DMS79 treated with DMSO at 0.1 percent for 48 hours (cell line): ENCODE data around the gene FOXJ3.
A peak's percentile ranks its signal among the peaks of the same experiment; 100 is the strongest.

Experiments used
- DNase-seq: peaks from one replicate; lab custom pipeline; 2025; lab: John Stamatoyannopoulos, UW

Gene FOXJ3

DNA sequence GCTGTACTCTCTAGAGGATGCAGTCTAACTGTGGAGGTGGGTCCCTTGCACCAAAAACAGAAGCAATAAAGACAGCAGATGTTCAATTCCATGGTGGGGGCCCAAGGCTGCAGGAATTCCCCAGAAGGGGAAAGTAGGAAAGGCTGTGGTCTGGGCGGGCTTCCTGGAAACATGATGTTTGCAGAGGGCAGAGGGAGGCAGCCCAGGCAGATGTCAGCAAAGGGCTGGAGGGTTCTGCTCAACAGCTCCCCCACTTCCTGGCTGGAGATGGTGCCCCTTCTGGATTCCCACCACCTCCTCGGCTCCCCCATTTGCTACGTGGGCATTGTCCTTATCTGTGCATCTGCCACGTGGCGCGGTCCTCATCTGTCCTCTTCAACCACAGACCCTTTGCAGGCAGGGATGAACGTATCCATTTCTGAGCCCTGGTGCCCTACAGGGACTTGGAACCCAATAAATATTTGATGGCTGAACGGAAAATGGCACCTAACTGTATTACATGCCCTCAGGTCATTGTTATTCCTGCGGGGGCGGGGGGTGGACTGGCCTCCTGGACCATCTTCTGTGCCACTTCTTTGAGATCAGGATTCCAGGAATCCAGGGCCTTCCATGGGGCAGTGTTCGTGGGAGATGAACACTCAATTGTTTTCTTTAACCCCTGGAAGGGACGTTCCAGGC is 190.2 kb downstream of the FOXJ3 start:
- no peak for DNase-seq

DNA sequence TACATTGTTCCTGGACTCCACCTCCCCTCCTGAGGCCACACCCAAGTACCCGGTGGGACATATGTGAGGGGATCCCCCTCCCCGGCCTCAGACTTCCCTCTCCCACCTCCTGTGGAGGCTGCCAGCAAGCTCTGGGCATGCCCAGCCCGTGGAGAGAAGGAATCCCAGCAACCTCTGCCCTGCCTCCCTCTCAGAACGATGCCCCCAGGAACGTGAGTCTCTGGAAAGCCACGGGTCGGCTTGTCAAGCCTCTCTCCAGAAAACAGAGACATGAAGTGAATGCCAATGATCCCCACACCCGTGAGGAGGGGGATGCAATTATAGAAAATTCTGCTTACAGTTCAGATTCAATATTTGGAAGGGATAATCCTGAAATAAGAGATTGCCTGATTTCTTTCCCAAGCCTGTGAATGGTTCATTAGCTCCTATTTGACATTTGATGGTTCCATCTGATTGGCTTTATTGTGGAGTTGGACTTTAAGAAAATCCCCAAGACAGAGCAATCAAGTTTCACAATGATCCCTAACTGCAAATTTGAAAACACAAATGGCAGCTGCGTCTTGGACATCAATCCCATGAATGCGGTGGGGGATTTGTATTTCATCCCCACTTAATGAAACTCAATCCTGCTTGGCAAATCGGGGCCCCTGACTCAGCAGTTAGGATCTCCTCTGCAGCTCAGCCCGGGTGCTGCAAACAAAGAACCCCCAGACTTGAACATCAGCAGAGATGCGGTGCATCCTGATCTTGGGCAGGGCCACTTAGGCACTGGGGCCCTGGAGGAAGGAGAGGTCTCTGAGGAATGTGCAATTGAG is 190.9 kb downstream of the FOXJ3 start:
- DNase-seq, result no peak

DNA sequence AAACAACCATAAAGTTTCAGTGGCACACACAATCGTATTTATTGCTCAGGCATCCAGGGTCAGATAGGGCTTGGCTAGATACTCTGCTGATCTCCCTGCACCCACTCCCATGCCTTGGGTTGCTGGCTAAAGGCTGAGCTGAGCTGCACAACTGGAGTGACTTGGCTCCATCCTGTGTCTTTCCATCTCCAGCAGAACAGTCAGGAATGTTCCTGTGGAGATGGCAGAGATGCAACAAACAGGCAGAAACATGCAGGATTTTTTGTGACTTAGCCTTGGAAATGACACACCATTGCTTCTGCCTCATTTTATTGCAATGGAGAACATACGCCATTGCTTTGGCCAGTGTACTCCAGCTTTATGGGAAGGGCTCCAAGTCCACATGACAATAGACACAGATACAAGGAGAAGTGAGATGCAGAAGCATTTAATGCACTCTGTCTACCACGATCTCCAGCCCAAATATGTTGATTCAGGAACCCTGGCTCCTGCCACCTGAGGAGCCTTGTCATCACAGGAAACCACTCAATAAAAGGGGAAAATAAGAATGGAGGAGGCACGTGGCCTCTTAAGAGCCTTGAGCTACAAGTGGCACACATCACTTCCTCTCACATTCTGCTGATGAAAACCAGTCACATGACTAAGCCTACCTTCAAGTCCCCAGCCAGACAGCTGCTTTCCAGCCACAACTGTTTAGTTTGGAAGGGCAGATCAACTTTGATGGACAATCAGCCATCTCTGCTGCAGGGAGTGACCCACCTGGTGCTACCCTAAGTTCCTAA is 191.9 kb downstream of the FOXJ3 start:
- DNase-seq, result peak; percentile 94

DNA sequence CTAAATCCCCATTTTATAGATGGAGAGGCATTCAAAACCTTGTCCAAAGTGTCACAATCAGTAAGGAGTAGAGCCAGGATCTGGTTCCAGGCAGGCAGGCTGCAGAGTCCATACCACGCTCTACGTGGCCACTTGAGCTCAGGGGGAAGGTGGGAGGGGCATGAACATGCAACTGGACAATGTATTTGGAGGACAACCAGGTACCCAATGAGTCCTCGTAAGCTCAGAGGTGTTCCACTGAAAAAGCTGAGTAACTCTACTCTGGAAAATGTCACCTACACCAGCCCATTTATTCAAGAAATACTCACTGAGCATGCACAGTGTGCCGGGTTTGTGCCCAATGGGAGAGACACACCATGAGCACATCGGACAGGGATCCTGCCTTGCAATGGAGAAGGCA is 193.1 kb downstream of the FOXJ3 start:
- no peak for DNase-seq

DNA sequence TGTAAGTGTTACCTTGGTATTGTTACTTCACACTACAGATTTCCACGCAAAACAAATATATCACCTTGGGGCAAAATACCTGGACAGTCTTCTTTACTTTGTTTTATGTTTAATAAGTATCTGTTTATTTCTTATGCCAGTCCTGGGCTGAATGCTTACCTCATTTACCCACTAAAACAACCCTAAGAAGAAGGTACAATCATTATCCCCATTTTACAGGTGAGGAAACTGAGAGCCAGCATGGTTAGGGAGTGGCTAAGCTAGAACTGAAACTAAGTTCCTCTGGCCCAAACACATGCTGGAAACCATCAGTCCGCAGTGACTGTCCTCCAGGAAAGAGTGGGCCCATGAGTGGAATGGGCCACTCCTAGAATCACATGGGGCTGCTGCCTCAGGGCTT is 194.8 kb downstream of the FOXJ3 start:
- no peak for DNase-seq

DNA sequence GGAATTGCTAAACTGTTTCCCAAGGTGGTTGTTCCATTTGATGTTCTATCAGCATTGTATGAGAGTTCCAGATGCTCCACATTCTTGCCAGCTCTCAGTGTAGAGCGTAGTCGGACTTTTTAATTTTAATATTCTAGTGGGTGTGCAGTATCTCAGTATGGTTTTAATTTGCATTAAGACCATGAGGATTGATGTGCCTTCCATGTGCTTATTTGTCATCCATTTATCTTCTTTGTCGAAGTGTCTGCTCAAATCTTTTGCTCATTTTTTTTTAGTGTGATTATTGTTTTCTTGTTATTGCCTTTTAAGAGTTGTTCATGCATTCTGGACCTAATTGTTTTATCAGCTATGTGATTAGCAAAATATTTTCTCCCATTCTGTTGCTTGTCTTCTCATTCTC is 195.6 kb downstream of the FOXJ3 start:
- DNase-seq, result no peak

DNA sequence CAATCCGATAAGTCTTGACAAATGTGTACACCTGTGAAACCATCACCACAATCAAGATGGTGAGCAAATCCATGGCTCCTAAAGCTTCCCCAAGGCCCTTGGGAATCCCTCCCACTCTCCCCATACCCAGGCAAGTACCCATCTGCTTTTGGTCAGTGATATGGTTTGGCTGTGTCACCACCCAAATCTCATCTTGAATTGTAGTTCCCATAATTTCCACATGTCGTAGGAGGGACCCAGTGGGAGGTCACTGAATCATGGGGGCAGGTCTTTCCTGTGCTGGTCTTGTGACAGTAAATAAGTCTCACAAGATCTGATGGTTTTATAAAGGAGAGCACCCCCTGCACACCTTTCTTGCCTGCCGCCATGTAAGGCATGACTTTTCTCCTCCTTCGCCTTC is 196.4 kb downstream of the FOXJ3 start:
- no peak for DNase-seq

DNA sequence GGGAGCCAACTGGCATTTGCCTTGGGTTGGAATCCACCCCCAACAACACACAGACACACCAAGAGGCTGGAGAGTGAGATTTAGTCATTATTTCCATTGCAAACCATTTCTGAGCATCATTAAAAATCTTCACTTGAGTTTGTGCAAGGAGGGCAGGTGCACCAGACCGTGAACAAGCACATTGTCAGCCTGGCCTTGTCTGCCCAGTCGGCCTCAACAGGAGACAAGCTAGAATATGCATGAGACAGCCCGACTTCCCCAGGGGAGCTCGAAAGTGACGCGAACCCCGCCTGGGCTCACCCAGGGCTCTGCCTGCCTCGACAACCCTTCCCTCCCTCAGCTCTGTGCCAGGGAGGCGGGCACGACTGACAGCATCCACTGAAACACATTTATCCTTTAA is 197.3 kb downstream of the FOXJ3 start:
- DNase-seq, result peak; percentile 73

DNA sequence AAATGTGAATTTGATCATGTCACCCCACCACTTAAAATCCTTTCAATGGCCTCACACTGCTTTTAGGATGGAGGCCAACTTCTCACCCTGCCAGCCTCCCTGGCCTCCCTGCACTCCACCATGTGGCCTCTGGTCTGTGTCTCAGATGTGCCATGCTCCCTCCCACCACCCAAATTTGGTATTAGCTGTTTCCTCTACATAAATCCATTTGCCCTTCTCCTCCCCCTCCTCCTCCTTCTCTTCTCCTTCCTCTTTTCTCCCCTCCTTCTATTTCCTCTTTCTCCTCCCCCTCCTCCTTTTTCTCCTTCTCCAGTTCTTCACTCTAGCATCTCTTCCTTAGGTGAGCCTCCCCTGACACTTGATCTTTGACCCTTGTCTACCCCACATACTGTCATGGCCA is 198.6 kb downstream of the FOXJ3 start:
- DNase-seq, result no peak

DNA sequence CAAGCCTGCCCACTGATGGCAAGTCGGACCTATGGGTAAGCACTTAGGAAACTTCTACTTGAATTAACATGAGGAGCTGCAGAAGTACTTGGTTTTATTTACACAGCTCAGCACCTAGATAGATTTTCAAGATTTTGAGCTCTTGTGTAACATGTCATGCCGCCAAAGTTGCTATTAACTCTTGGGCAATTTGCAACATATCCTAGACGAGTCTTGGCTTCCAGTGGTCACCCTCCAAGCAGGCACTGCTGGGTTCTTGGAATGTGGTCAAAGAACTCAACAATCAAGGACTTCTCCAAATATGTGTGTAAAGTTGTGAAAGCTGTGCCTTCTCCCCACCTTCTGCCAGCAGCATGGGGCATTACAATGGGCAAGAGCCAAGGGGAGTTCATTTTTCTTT is 199.6 kb downstream of the FOXJ3 start:
- DNase-seq, result peak; percentile 86

DNA sequence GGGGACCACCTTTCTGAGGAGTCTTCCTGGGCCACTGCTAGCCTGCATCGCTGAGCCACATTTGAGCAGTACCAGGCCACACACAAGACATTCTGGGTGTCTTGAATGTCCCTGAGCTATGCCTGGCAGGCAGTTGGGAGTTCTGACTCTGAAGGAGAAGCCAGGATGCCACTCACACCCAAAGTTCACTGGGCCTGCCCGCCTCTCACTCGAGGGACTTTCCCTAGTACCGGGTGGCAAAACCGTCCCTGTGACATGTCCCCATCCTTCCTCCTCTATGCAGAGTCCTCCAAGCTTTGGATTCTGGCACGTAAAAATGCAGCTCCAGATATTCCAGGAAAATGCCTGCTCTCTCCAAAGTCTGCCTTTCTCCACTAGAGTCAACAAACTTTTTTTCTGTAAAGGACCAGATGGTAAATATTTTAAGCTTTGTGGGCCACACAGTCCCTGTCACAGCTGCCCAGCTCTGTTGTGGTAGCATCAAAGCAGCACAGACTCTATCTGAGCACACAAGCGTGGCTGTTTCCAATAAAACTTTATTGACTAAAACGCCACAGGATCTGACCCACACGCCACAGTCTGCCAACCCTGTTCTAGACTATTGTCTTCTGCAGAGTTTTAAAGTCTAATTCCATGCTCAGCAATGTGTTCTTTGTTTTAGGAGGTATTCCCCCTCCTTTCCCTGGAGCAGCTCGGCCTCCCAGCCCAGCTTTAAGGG is 201.1 kb downstream of the FOXJ3 start:
- DNase-seq, result no peak

DNA sequence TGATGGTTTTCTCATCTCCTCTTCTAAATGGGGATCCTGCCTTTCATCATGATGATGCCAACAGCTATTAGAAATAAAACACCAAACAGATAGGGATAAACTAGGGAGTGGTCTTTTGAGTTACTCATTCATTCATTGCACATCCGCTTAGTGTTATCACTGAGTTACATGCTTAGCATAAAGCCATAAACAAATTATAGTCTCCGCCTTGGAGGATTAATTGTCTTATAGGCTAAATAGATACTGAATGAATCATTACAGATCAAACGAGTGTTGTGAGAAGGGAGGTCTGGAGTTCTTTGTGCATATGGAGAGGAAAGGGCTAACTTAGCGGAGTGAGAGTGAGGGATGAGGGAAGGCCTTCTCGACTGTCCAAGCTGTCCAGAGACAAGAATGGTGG is 201.6 kb downstream of the FOXJ3 start:
- no peak for DNase-seq

DNA sequence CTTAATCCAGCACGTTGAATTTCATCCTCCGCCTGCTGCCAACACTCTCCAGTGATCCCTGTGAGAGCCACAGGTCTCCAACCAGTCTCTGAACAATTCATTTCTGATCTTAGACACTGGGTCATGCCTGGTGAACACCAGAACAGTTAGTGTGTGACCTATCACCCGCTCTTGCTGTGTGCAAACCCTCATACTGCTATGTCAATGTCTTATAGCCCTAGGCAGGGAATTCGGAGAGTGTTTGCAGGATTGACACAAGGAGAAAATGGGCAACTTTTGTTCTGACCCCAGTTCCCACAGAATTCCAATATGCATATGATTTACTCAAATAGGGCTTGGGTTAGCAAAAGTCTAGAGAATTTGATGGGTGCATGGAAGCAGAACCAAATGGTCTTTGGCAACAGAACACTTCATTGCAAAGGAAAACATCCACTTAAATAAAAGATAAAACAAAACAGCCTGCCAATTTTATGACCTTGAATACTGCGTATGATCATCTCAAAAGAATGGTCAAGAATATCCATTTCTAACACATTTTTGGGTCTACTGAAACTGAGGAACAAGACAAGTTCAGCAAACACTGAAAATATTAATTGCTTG is 204.9 kb downstream of the FOXJ3 start:
- DNase-seq, result no peak

DNA sequence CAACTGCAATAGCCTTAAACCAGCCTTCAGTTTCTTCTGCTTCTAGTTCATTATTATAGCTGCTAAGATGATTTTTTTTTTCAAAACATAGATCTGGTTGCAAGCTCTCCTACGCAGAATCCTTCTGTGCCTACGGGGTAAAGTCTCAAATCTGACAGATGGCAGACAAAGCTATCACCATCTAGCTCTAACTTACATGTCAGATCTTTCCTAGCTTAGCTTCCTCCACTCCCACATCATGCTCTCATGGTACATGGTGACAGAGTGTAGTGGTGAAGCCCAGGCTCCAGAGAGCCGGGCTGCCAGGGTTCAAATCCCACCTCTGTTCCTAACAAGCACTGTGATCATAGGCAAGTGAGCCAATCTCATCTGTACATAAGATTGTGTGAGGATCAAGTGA is 206.1 kb downstream of the FOXJ3 start:
- no peak for DNase-seq

DNA sequence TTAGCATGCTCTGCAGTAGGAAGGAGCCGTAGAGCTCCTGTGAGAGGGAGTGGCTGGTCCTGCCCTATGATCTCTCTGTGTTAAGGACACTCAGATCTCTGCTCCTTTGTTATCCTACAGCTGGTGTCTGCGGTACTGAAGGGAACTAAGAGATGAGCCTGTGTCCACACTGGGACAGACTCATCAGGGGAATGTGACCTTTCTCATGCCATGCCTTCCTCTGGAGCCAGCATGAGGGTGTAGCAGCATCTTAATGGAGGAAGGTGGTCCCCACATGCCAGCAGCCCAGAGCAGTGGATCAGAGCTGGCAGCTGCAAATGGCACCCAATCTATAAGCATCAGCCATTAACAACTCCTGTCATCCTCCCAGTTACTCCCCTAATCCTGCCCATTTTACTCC is 206.5 kb downstream of the FOXJ3 start:
- no peak for DNase-seq

DNA sequence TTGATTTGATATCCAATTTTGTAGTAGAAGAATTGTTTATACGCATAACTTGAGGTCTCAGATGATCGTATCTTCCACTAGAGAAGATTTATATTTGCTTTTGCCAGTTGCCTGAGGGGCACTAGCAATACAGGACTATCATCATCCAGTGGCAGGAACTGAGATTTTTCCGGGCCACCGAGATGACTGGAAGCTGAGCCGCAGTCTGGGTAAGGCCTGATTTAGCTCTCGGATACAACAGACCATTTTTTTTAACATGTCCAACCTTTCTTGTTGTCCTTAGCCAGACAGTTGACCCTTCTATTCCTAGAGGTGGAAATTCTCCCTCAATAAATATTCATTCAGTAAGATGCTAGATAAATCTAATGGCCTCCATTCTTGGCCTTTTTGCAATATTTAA is 207.3 kb downstream of the FOXJ3 start:
- no peak for DNase-seq
